PFSK-1 (cell line): ENCODE measurements around the gene LUZP2.

Experiments used
- FOXP2 ChIP-seq: optimal IDR thresholded peaks from 2 replicates; pipeline ENCODE3; 2011; ENCODE audit warnings: borderline replicate concordance, control low read depth, inconsistent platforms; ENCODE audit not compliant: insufficient read depth; ENCODE audit errors: extremely low read length, extremely low read depth
- POLR2AphosphoS5 ChIP-seq: IDR thresholded peaks from 2 replicates; pipeline ENCODE4 v1.6.1; 2012; ENCODE audit warnings: low read depth, mild to moderate bottlenecking, control low read depth, low read length, moderate library complexity
- SIN3A ChIP-seq: IDR thresholded peaks from 2 replicates; pipeline ENCODE4 v1.6.1; 2012; ENCODE audit warnings: mild to moderate bottlenecking, low read length, moderate library complexity, borderline replicate concordance; ENCODE audit not compliant: insufficient read depth
- TAF1 ChIP-seq: IDR thresholded peaks from 2 replicates; pipeline ENCODE4 v1.6.1; 2012; ENCODE audit warnings: low read length, control low read depth, borderline replicate concordance; ENCODE audit not compliant: insufficient read depth
- TF ChIP-seq, protein P1 (sequence below), 2 experiments: IDR thresholded peaks; 2 replicates each; pipeline versions ENCODE4 v1.6.1 to v1.8.0; 2011 to 2012; ENCODE audit warnings: low read depth in 2 of 2, low read length in 2 of 2, control low read depth in 1 of 2, inconsistent platforms in 1 of 2, mild to moderate bottlenecking in 1 of 2, moderate library complexity in 1 of 2; ENCODE audit not compliant: insufficient read depth in 1 of 2

DNA sequence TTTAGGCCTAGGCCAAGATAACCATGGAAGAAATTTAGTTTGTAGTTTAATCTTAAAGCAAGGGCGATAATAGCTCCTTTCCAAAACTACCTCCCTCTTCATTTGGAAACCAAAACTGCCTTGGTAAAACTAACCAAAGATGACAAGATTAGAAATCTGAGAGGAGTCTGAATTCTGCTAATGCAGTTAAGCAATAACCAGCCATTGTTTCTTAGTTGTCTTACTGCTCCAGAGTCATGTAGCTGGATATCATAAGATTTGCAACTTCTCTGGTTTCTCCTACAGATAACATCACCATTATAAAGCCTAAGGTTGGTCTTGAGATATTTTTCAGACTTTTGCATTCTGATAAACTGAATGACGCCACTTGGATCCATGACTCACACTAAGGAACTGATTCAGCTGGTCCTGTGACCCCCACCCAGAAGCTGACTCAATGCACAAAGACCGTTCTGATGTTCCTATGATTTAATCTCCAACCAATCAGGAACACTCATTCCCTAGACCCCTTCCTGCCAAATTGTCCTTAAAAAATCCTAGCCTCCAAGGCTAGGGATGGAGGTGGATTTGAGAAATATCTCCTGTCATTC, 200.8 kb downstream of the LUZP2 start:
- TF ChIP-seq POLR2AphosphoS5, result no peak
- TF ChIP-seq TAF1, result no peak
- TF ChIP-seq, protein P1, sequence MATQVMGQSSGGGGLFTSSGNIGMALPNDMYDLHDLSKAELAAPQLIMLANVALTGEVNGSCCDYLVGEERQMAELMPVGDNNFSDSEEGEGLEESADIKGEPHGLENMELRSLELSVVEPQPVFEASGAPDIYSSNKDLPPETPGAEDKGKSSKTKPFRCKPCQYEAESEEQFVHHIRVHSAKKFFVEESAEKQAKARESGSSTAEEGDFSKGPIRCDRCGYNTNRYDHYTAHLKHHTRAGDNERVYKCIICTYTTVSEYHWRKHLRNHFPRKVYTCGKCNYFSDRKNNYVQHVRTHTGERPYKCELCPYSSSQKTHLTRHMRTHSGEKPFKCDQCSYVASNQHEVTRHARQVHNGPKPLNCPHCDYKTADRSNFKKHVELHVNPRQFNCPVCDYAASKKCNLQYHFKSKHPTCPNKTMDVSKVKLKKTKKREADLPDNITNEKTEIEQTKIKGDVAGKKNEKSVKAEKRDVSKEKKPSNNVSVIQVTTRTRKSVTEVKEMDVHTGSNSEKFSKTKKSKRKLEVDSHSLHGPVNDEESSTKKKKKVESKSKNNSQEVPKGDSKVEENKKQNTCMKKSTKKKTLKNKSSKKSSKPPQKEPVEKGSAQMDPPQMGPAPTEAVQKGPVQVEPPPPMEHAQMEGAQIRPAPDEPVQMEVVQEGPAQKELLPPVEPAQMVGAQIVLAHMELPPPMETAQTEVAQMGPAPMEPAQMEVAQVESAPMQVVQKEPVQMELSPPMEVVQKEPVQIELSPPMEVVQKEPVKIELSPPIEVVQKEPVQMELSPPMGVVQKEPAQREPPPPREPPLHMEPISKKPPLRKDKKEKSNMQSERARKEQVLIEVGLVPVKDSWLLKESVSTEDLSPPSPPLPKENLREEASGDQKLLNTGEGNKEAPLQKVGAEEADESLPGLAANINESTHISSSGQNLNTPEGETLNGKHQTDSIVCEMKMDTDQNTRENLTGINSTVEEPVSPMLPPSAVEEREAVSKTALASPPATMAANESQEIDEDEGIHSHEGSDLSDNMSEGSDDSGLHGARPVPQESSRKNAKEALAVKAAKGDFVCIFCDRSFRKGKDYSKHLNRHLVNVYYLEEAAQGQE (IDR thresholded peaks at IDR 0.05; ENCODE audit: insufficient read depth in 1 of 2, low read depth in 2 of 2, low read length in 2 of 2), result no peak
- TF ChIP-seq FOXP2, result no peak
- TF ChIP-seq SIN3A, result no peak
